B cell (primary cell): ENCODE measurements around the gene C1QA. TPM values are rescaled to one million over a fixed set of nuclear protein-coding genes. Genes with fewer than 3 reads are reported as not detected.

Experiments
- ATAC-seq: fragments of 200-7000 bp; cut with Tn5 transposase; one replicate; pipeline ENCODE4 v1.10.0; 2021; ENCODE audit warnings: low read depth, mild to moderate bottlenecking, moderate number of reproducible peaks, moderate library complexity
- CTCF ChIA-PET: fragments of 350-600 bp; sonication (Branson Sonifier 250); formaldehyde crosslinking; loops from one replicate; lab custom pipeline; 2021; ENCODE audit warnings: antibody characterized with exemption, inconsistent platforms; lab: Charles Lee
- POLR2A ChIA-PET: fragments of 350-600 bp; sonication (Branson Sonifier 250); formaldehyde crosslinking; loops from one replicate; lab custom pipeline; 2021; ENCODE audit warnings: antibody characterized with exemption; lab: Charles Lee
- DNase-seq: peaks from one replicate; pipeline ENCODE4 v3.0.0; 2013
- H2AFZ ChIP-seq: 2 replicates; pipeline ENCODE4 v1.6.1; 2012; ENCODE audit warnings: mild to moderate bottlenecking, low read depth, low read length; ENCODE audit not compliant: insufficient read depth, poor library complexity, severe bottlenecking
- H3K27ac ChIP-seq, 2 donors: 1 replicate in 1 of 2; 2 replicates in 1 of 2; pipeline ENCODE4 v1.5.1; 2012 to 2013; ENCODE audit warnings: low read length in 2 of 2, mild to moderate bottlenecking in 2 of 2, moderate library complexity in 1 of 2
- H3K27me3 ChIP-seq, 4 experiments: fragments of 200-600 bp in 1 of 4; sonication (generic) in 1 of 4; replicated peaks in 1 of 4; 1 replicate in 2 of 4; 2 replicates in 2 of 4; pipeline versions ENCODE4 v1.6.1 to v1.7.0; 2013 to 2016; ENCODE audit warnings: low read length in 3 of 4, mild to moderate bottlenecking in 2 of 4, mixed read lengths in 1 of 4, moderate library complexity in 1 of 4; ENCODE audit not compliant: insufficient read depth in 4 of 4, control insufficient read depth in 3 of 4; ENCODE audit errors: control extremely low read depth in 1 of 4
- H3K36me3 ChIP-seq, 2 experiments: replicated peaks in 1 of 2; 1 replicate in 1 of 2; 2 replicates in 1 of 2; pipeline versions ENCODE4 v1.6.1 to v1.7.1; 2013; ENCODE audit warnings: low read length in 1 of 2; ENCODE audit not compliant: insufficient read depth in 2 of 2, control insufficient read depth in 1 of 2; ENCODE audit errors: control extremely low read depth in 1 of 2, extremely low read depth in 1 of 2
- H3K4me1 ChIP-seq, 2 donors: fragments of 200-600 bp in 1 of 2; sonication (generic) in 1 of 2; 1 replicate in 1 of 2; 2 replicates in 1 of 2; pipeline versions ENCODE4 v1.5.1 to v1.6.1; 2013 to 2017; ENCODE audit warnings: low read length in 2 of 2; ENCODE audit not compliant: control insufficient read depth in 2 of 2, insufficient read depth in 2 of 2
- H3K4me2 ChIP-seq: replicated peaks from 2 replicates; pipeline ENCODE3; 2012; ENCODE audit warnings: mild to moderate bottlenecking, low read depth, low read length; ENCODE audit not compliant: poor library complexity, severe bottlenecking
- H3K4me3 ChIP-seq, 5 experiments: fragments of 200-600 bp in 1 of 5; sonication (generic) in 1 of 5; 1 replicate in 3 of 5; 2 replicates in 2 of 5; pipeline versions ENCODE4 v1.5.1 to v1.7.0; 2011 to 2016; ENCODE audit warnings: low read length in 4 of 5, mild to moderate bottlenecking in 4 of 5, low read depth in 2 of 5, control low read depth in 1 of 5, moderate library complexity in 1 of 5; ENCODE audit not compliant: insufficient read depth in 1 of 5; ENCODE audit errors: control extremely low read depth in 1 of 5, extremely low read depth in 1 of 5
- H3K79me2 ChIP-seq: fragments of 200-600 bp; sonication (generic); one replicate; pipeline ENCODE4 v1.6.0; 2016; ENCODE audit warnings: low read length; ENCODE audit not compliant: control insufficient read depth, insufficient read depth
- H3K9ac ChIP-seq: fragments of 200-600 bp; sonication (generic); 2 replicates; pipeline ENCODE4 v1.6.1; 2017; ENCODE audit warnings: mild to moderate bottlenecking, low read length, moderate library complexity
- H3K9me3 ChIP-seq, 3 donors: one replicate each; pipeline versions ENCODE4 v1.6.1 to v1.7.1; 2013; ENCODE audit warnings: low read length in 2 of 3; ENCODE audit not compliant: control insufficient read depth in 2 of 3, insufficient read depth in 1 of 3; ENCODE audit errors: control extremely low read depth in 1 of 3
- H4K20me1 ChIP-seq: 2 replicates; pipeline ENCODE4 v1.6.0; 2012; ENCODE audit warnings: mild to moderate bottlenecking, low read length; ENCODE audit not compliant: insufficient read depth, control insufficient read depth, poor library complexity, severe bottlenecking
- H3K27ac Mint-ChIP-seq: one replicate; pipeline ENCODE4 v1.8.0; 2021; ENCODE audit warnings: mixed read lengths
- H3K27me3 Mint-ChIP-seq: one replicate; pipeline ENCODE4 v1.8.0; 2021; ENCODE audit warnings: mixed read lengths
- H3K4me1 Mint-ChIP-seq: one replicate; pipeline ENCODE4 v1.8.0; 2021; ENCODE audit warnings: mixed read lengths
- H3K4me3 Mint-ChIP-seq: one replicate; pipeline ENCODE4 v1.8.0; 2021; ENCODE audit warnings: mixed read lengths
- H3K9me3 Mint-ChIP-seq: one replicate; pipeline ENCODE4 v1.8.0; 2022; ENCODE audit warnings: mixed read lengths; ENCODE audit not compliant: insufficient read depth
- EZH2 ChIP-seq: IDR thresholded peaks from 2 replicates; pipeline ENCODE4 v1.6.1; 2012; ENCODE audit warnings: borderline replicate concordance, low read depth, mild to moderate bottlenecking, moderate library complexity, low read length; ENCODE audit not compliant: insufficient read depth, poor library complexity, severe bottlenecking
- WGBS: methylation state at CpG from one replicate; pipeline ENCODE4 v1.1.5; 2013; ENCODE audit warnings: missing lambda C conversion rate; ENCODE audit not compliant: insufficient coverage; 5-methylcytosine and 5-hydroxymethylcytosine counted together
- intact Hi-C: fragments of 100-400 bp; cut with micrococcal nuclease; formaldehyde crosslinking; loops from one replicate; pipeline ENCODE4 v1.10.0; 2022
- polyA plus RNA-seq: library from polyadenylated mRNA; depleted of rRNA; stranded (reverse); fragments of >200 nt; gene quantifications from 2 replicates; pipeline ENCODE4 v1.2.3, GENCODE V29; 2012
- total RNA-seq, 2 donors: library from RNA; stranded (reverse); fragments of 120-200 nt in 1 of 2; gene quantifications; 1 replicate in 1 of 2; 2 replicates in 1 of 2; pipeline versions ENCODE4 v1.2.3 to v1.2.4, GENCODE V29; 2013 to 2022
- TF ChIP-seq, protein P1 (sequence below): fragments of 200-600 bp; IDR thresholded peaks from one replicate; pipeline ENCODE4 v1.8.0; 2022; ENCODE audit warnings: antibody characterized with exemption, mild to moderate bottlenecking

The C1QA gene
- total and polyA plus RNA-seq, 2 donors (not counting 1 experiment from before 2014, with no cell fraction given) = 0.16 TPM; not detected in 1

DNA sequence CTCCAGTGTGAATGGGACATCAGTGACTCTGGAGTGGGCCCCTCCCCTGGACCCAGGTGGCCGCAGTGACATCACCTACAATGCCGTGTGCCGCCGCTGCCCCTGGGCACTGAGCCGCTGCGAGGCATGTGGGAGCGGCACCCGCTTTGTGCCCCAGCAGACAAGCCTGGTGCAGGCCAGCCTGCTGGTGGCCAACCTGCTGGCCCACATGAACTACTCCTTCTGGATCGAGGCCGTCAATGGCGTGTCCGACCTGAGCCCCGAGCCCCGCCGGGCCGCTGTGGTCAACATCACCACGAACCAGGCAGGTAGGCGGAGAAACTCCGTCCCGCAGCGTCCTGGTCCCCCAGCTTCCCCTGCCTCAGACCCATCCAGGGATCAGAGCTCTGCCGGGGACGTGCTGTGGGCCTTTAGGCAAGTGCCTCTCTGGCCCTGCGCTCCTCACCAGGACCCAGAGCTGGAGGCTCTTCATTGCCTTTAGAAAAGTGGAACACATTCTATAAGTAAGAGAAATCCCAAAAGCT, 47.5 kb upstream of the C1QA start:
- Histone ChIP-seq H3K9ac (no peak overlapping the region), H3K79me2 (no peaks in the 10 kb centered on the region), H3K4me3 (no peak overlapping the region), H4K20me1 (no peaks in the 10 kb centered on the region), H3K9me3 (no peaks in the 10 kb centered on the region), H3K27ac (no peak overlapping the region), H2AFZ (no peak overlapping the region), H3K4me2 (no peak overlapping the region), H3K4me1 (no peaks in the 10 kb centered on the region), H3K27me3 (peaks cover 0 to 8% (median 0%) of the 10 kb centered on the region in 4 experiments), H3K36me3 (no peaks in the 10 kb centered on the region)
- whole genome bisulfite sequencing = 89% methylated on average over 18 of the region's 24 CpGs
- peaks cover 17% of the 10 kb centered on the region for H3K27me3 Mint-ChIP-seq
- DNase-seq = no peak
- H3K4me1 Mint-ChIP-seq = no peaks in the 10 kb centered on the region
- H3K9me3 Mint-ChIP-seq = no peaks in the 10 kb centered on the region
- TF ChIP-seq, protein P1, sequence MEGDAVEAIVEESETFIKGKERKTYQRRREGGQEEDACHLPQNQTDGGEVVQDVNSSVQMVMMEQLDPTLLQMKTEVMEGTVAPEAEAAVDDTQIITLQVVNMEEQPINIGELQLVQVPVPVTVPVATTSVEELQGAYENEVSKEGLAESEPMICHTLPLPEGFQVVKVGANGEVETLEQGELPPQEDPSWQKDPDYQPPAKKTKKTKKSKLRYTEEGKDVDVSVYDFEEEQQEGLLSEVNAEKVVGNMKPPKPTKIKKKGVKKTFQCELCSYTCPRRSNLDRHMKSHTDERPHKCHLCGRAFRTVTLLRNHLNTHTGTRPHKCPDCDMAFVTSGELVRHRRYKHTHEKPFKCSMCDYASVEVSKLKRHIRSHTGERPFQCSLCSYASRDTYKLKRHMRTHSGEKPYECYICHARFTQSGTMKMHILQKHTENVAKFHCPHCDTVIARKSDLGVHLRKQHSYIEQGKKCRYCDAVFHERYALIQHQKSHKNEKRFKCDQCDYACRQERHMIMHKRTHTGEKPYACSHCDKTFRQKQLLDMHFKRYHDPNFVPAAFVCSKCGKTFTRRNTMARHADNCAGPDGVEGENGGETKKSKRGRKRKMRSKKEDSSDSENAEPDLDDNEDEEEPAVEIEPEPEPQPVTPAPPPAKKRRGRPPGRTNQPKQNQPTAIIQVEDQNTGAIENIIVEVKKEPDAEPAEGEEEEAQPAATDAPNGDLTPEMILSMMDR = no peak
- TF ChIP-seq EZH2 = no peak
- no peak for ATAC-seq
- H3K27ac Mint-ChIP-seq = no peak overlapping the region
- intact Hi-C loops = no loop called here
- no peak overlapping the region for H3K4me3 Mint-ChIP-seq
- ChIA-PET CTCF (no interaction called here), POLR2A (no interaction called here)

DNA sequence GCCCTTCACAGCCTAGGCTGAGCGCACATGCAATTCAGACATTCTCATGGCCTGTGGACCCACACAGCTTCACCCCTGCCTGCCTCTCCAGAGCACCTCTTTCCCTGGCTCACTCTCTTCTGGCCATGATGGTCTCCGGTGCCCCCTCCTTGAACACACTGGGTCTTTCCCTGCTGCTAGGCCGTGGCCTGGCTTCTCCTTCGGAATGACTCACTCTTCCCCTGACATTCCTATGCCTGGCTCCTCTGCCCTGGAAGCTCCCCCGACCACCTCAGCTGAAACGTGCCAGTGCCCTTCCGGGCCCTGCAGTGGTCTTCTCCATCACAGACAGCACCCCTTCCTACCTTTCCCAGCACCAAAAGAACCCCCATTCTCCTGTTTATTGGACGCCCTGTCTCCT, 44.9 kb upstream of the C1QA start:
- Mint-ChIP-seq H3K4me3 (no peak overlapping the region), H3K27me3 (peaks cover 17% of the 10 kb centered on the region), H3K27ac (no peak overlapping the region), H3K9me3 (no peaks in the 10 kb centered on the region), H3K4me1 (no peaks in the 10 kb centered on the region)
- Histone ChIP-seq H3K9me3 (no peaks in the 10 kb centered on the region), H3K9ac (no peak overlapping the region), H3K27me3 (peaks cover 0 to 8% (median 0%) of the 10 kb centered on the region in 4 experiments), H4K20me1 (no peaks in the 10 kb centered on the region), H3K4me3 (no peak overlapping the region), H3K4me1 (no peaks in the 10 kb centered on the region), H3K79me2 (no peaks in the 10 kb centered on the region), H3K27ac (no peak overlapping the region), H3K36me3 (no peaks in the 10 kb centered on the region), H2AFZ (no peak overlapping the region), H3K4me2 (no peak overlapping the region)
- TF ChIP-seq, protein P1 = no peak
- TF ChIP-seq EZH2 = no peak
- ATAC-seq = no peak
- intact Hi-C loops = no loop called here
- POLR2A ChIA-PET = no interaction called here
- CTCF ChIA-PET = no interaction called here
- DNase-seq = no peak
- 67% methylated on average over 8 of the region's 8 CpGs for WGBS
